Calu3 (cell line): ENCODE data around the gene IQCK. TPM values are rescaled to one million over a fixed set of nuclear protein-coding genes. Genes with fewer than 3 reads are reported as not detected.
A peak's percentile ranks its signal among the peaks of the same experiment; 100 is the strongest.

Experiments used
- BruUV-seq: library from RNA; stranded (reverse); fragments of 400-500 nt; replicated peaks from 2 replicates; lab custom pipeline; 2021; lab: Mats Ljungman, UMichigan
- CTCF ChIA-PET: fragments of 300-600 bp; sonication (Branson Sonifier 250); formaldehyde crosslinking; loops from one replicate; lab custom pipeline; 2022; ENCODE audit warnings: antibody characterized with exemption; lab: Charles Lee
- DNase-seq: peaks from one replicate; pipeline ENCODE4 v3.0.0; 2022
- H3K27ac Mint-ChIP-seq: one replicate; pipeline ENCODE4 v1.8.0; 2022; ENCODE audit warnings: mixed read lengths; ENCODE audit not compliant: unreplicated experiment
- H3K27me3 Mint-ChIP-seq: one replicate; pipeline ENCODE4 v1.8.0; 2022; ENCODE audit warnings: mixed read lengths; ENCODE audit not compliant: unreplicated experiment
- H3K36me3 Mint-ChIP-seq: one replicate; pipeline ENCODE4 v1.8.0; 2022; ENCODE audit warnings: mild to moderate bottlenecking, moderate library complexity, mixed read lengths; ENCODE audit not compliant: insufficient read depth, unreplicated experiment
- H3K4me1 Mint-ChIP-seq: one replicate; pipeline ENCODE4 v1.8.0; 2022; ENCODE audit warnings: mild to moderate bottlenecking, low read depth, mixed read lengths; ENCODE audit not compliant: unreplicated experiment
- H3K4me3 Mint-ChIP-seq: one replicate; pipeline ENCODE4 v1.8.0; 2022; ENCODE audit warnings: mild to moderate bottlenecking, low read depth, moderate library complexity, mixed read lengths; ENCODE audit not compliant: unreplicated experiment
- H3K9me3 Mint-ChIP-seq: one replicate; pipeline ENCODE4 v1.8.0; 2022; ENCODE audit warnings: low read depth, mixed read lengths; ENCODE audit not compliant: unreplicated experiment
- CTCF ChIP-seq: fragments of 200-600 bp; IDR thresholded peaks from one replicate; pipeline ENCODE4 v1.8.0; 2022; ENCODE audit warnings: antibody characterized with exemption; ENCODE audit not compliant: unreplicated experiment
- intact Hi-C: fragments of 100-400 bp; cut with micrococcal nuclease; formaldehyde crosslinking; loops from one replicate; pipeline ENCODE4 v1.10.0; 2022; ENCODE audit not compliant: unreplicated experiment
- total RNA-seq: library from RNA; stranded (reverse); gene quantifications from 2 replicates; pipeline ENCODE4 v1.2.3, GENCODE V29; 2022

IQCK gene
- total RNA-seq, 1 experiment from 2014 or later = 42.5 TPM

- H3K9me3 Mint-ChIP-seq = no peaks in the 10 kb centered on the region
- peaks cover 31% of the 10 kb centered on the region for H3K36me3 Mint-ChIP-seq
- H3K27me3 Mint-ChIP-seq = no peaks in the 10 kb centered on the region
- BruUV-seq = no TSS peak
- peak overlapping the region; percentile 82 for H3K27ac Mint-ChIP-seq
- no peak for DNase-seq
- TF ChIP-seq CTCF = no peak
- intact Hi-C loops = loop anchor here (1.0 kb wide), 1 partner anchor 11 kb away; no protein-coding TSS in a partner anchor
- CTCF ChIA-PET = interaction anchor here (0.6 to 1.7 kb wide), 9 partner anchors 11 to 160 kb away, joined by 3 to 4 read pairs (median 4); partner anchors contain the start of gene GPRC5B
- peaks cover 65% of the 10 kb centered on the region for H3K4me1 Mint-ChIP-seq
- H3K4me3 Mint-ChIP-seq = peak overlapping the region; percentile 38
Measured at GRCh38 chr16:19743816-19744159, 25.7 kb downstream of the IQCK start.

DNA sequence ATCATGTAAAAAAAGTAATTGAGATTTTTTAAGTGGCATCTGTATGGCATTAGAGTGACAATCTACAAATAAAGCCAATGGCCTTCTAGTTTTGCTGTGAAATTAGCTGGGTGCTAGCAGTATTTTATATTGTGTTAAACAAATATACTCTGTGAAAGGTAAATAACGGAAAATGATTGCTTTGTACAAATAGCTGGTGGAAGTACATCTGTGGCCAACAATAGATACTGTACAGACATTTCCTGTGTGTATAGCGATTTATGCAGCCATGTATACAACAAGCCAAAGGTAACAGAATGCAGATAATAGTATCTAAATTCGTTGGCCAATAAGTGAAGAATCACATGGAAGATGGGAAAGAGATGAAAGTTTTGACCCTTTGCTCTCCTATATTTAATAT is 26.6 kb downstream of the IQCK start:
- peaks cover 30% of the 10 kb centered on the region for H3K36me3 Mint-ChIP-seq
- TF ChIP-seq CTCF = no peak
- intact Hi-C loops = no loop called here
- no TSS peak for BruUV-seq
- no peaks in the 10 kb centered on the region for H3K27me3 Mint-ChIP-seq
- H3K9me3 Mint-ChIP-seq = no peaks in the 10 kb centered on the region
- H3K4me1 Mint-ChIP-seq = peaks cover 74% of the 10 kb centered on the region
- no peak for DNase-seq
- peak overlapping the region; percentile 48 for H3K27ac Mint-ChIP-seq
- H3K4me3 Mint-ChIP-seq = no peak overlapping the region
- CTCF ChIA-PET = interaction anchor here (1.6 kb wide), 1 partner anchor 21 kb away, joined by 4 read pairs; no protein-coding TSS in a partner anchor

DNA sequence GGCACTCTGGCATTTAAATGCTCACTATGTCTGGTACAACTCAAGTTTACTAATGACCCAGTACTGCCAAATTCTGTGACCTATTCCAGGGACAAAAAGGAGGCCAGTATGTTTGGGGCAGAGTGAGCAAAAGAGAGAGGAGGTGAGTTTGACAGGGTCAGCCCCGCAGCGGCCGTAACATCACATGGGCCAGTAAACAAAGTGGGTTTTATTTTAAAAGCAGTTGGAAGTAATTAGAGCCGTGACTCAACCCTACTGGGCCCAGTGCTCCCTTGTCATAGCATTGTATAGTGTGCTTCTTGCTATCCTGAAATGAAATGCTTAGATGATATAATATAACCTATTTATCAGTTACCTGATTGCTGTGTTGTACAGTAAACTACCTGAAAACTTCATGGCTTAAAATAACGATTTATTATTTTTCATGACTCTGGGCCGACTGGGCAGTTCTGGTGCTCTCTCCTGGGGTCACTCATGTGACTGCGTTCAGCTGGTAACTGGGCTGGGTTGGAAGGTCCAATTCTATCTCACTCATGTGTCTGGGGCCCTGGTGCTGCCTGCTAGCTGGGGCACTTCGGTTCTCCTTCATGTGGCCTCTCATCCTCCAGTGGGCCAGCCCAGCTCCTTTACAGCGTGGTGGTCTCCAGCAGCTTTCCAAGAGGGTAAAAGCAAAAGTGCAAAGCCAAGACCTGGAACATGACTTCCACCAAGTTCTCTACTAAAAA is 27.4 kb downstream of the IQCK start:
- Mint-ChIP-seq H3K4me3 (no peak overlapping the region), H3K27ac (peak overlapping the region; percentile 48), H3K27me3 (no peaks in the 10 kb centered on the region), H3K4me1 (peaks cover 79% of the 10 kb centered on the region), H3K9me3 (no peaks in the 10 kb centered on the region), H3K36me3 (peaks cover 30% of the 10 kb centered on the region)
- intact Hi-C loops = no loop called here
- BruUV-seq = no TSS peak
- TF ChIP-seq CTCF = no peak
- no peak for DNase-seq
- CTCF ChIA-PET = no interaction called here

GRCh38 chr16:19746561-19746960 is 28.5 kb downstream of the IQCK start:
- H3K4me3 Mint-ChIP-seq = no peak overlapping the region
- H3K4me1 Mint-ChIP-seq = peaks cover 90% of the 10 kb centered on the region
- peak overlapping the region; percentile 83 for H3K27ac Mint-ChIP-seq
- CTCF ChIA-PET = interaction anchor here (0.7 to 1.5 kb wide), 2 partner anchors 25 to 28 kb away, joined by 3 to 5 read pairs; partner anchors contain the start of genes IQCK and KNOP1
- H3K27me3 Mint-ChIP-seq = no peaks in the 10 kb centered on the region
- intact Hi-C loops = no loop called here
- DNase-seq = peak; percentile 55
- BruUV-seq = no TSS peak
- no peak for TF ChIP-seq CTCF
- H3K9me3 Mint-ChIP-seq = no peaks in the 10 kb centered on the region
- H3K36me3 Mint-ChIP-seq = peaks cover 34% of the 10 kb centered on the region
